GM21786 (cell line): ENCODE results near the gene SLC35G4.
A peak's percentile ranks its signal among the peaks of the same experiment; 100 is the strongest.
"Not testable (repeated sequence)": the region's sequence is repeated elsewhere in the genome, so short reads cannot be mapped to it uniquely, and the experiment has no call there.

Experiments used
- ATAC-seq: cut with Tn5 transposase; IDR thresholded peaks from one replicate; pipeline ENCODE4 v1.9.1; 2021; ENCODE audit not compliant: unreplicated experiment

Gene SLC35G4

DNA sequence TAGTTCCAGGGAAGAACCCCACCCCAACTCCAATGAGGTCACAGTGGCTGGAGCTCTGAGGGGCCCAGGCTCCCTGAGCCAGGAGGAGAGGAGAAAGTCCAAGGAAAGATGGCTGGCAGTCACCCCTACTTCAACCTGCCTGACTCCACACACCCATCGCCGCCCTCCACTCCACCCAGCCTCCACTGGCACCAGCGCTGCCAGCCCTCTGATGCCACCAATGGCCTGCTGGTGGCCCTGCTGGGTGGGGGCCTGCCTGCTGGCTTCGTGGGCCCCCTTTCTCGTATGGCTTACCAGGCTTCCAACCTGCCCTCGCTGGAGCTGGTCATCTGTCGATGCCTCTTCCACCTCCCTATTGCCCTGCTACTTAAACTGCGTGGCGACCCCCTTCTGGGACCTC lies at the start of gene SLC35G4:
Gene SLC35G4 (plus strand): TSS at position 109 of the 400 bp plus-strand sequence. CDS start 0 bp downstream, at position 109.
- ATAC-seq: not testable (repeated sequence)

DNA sequence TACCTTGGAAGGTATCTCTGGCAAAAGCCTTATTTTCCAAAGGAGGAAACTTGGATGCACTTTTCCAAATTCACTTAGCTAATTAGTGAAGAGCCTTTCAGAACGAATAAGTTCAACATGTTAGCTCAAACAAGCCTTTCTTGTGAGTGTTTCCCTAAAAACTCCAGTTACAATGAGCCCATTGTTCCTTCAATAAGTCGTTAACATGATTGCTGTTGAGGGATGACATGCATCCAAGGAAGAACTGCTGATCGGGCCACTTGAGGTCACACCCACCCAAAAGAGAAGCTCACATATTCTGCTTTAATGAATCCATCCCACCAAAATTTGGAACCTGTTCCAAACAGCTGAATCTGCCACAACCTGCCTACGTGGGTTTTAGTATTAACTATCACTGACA lies 48.1 kb upstream of the SLC35G4 start:
- ATAC-seq: no peak

DNA sequence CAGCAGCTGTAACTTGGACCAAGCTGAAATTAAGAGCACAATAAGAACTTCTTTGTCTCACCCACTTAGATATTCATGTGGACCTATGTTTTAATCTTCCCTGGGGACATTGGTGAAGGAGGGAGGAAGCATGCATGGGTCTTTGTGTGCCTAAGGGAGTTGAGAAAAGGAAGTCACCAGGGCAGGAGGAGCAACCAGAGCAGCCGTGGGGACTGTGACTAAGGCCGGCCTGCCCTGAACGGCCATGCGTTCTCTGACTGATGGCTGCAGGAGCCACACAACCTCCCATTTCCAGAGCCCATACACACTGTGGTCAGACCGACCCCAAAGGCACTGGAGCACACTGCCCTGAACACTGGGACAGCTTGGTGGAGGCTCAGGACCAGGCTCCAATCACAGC lies 43.7 kb upstream of the SLC35G4 start:
- no peak for ATAC-seq

DNA sequence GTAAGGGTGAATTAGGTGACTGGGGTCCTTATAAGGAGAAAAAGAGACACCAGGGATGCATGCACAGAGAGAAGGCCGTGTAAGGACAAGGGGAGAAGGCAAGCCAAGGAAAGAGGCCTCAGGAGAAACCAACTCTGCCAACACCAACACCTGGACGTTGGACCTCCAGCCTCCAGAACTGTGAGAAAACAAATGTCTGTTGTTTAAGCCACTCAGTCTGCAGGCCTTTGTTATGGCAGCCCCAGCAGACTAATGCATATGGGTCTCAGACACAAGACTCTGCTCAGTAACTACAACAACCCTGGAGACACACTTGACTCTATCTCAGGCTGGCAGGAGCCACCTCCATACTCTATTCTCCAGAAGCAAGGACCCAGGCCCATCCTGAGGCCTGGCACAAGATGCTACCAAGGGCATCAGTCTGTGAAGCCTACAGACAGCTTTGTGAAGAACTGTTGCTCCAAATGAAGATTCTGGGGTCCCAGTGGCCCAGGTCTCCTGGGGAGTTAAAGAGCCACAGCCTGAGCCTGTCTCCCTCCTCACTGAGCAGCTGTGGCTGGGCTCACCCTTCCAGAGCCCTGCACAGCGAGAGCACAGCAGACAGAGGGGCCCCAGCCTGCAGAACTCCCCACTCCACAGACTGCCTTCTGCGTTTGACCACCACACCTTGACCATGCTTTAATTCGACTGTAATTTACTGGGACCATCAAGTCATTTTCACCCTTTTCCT lies 43.0 kb upstream of the SLC35G4 start:
- ATAC-seq: no peak

DNA sequence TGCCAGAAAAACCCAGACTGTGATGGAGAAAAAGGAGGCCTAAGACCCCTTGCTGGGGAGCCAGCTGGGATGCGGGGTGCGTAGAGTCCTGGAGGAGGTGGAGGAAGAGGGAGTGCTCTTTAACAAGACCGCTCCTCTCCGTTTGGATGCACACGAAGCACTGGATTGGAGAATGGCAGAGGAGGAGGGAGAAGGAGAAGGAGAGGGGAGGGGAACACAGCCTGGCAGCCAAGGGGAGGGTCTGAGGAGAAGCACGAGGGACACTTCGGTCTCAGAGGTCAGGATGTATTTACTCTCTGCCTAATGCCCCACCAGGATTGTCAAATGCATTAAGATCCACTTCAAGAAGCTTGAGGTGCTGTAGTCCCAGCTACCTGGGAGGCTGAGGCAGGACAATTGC lies 42.0 kb upstream of the SLC35G4 start:
- ATAC-seq: no peak

DNA sequence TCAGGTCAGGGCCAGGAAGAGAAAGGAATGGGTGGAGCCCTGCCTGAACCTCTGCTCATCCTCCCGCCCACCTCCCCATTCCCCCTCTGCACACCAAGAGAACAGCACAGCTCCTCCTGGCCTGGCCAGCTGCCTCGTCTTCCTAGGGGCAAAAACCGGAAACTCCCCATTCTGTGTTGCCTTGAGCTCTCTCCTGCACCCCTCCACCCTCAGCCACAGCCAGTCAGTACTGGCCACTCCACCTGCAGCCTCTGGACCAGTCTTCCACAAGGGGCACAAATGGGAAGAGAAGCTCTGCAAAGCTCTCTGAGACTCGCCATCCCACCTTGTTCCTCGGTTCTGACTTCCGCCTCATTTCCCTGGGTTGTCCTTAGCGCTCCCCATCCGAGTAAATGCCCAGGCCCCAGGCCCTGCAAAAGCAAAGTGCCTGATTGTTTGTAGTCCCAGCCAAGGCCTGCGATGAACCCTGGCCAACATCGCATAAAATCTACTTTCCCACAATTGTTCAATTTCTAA lies 39.3 kb upstream of the SLC35G4 start:
- ATAC-seq: no peak

DNA sequence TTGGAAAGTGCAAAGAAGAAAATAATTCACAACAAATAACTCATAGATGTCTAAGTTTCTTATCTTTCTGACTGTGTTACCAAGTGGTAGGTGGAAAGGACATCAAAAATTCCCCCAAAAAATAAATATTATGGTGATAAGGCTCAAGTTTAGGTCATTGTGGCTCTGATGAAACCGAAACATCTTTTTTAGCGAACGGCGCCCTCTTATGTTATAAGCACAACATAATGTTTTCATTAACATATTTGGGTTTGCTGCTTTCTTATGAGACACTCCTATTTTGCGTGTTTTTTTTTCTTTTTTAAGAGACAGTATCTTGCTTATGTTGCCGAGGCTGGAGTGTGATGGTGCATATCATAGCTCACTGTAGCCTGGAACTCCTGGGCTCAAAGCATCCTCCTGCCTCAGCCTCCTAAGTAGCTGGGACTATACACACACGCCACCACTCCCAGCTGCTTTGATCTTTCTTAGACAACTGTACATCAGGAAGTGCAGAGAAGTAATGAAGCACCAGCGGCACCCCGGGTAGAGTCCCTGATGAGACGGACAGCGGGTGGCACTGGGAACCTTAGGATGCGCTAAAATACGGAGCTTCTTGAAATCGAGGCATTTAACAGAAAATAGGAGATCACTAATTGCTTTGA lies 38.5 kb upstream of the SLC35G4 start:
- ATAC-seq: no peak

DNA sequence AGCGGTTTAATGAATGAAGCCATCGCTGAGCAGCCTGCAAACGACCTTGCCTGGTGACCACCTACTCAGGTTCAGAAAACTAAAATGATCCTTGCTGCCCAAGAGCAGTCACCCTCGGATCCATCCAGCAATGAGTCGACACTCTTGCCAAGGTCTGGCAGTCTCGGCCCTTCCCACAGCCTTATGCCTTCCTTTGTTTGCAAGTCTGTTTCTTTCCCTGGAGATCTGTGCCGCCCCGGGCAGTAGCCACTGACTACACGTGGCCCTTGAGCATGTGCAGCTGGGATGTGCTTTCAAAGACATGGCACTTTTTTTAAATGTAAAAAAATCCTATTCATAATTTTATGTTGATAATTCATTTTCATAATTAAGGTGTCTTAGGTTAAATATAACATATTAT lies 37.2 kb upstream of the SLC35G4 start:
- ATAC-seq: no peak

DNA sequence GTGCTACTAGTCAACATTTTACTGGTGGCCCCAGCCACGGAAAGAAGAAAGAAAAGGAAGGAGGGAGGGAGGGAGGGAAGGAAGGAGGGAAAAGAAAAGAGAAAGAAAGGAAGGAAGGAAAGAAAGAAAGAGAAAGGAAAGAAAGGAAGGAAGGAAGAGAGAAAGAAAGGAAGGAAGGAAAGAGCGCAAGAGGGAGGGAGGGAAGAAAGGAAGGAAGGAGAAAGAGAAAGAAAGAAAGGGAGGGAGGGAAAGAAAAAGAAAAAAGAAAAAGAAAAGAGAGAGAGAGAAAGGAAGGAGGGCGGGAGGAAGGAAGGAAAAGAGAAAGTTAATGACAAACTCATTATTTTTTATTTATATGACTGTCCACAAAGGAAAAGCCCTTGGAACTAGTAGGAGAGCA lies 34.9 kb upstream of the SLC35G4 start:
- no peak for ATAC-seq

DNA sequence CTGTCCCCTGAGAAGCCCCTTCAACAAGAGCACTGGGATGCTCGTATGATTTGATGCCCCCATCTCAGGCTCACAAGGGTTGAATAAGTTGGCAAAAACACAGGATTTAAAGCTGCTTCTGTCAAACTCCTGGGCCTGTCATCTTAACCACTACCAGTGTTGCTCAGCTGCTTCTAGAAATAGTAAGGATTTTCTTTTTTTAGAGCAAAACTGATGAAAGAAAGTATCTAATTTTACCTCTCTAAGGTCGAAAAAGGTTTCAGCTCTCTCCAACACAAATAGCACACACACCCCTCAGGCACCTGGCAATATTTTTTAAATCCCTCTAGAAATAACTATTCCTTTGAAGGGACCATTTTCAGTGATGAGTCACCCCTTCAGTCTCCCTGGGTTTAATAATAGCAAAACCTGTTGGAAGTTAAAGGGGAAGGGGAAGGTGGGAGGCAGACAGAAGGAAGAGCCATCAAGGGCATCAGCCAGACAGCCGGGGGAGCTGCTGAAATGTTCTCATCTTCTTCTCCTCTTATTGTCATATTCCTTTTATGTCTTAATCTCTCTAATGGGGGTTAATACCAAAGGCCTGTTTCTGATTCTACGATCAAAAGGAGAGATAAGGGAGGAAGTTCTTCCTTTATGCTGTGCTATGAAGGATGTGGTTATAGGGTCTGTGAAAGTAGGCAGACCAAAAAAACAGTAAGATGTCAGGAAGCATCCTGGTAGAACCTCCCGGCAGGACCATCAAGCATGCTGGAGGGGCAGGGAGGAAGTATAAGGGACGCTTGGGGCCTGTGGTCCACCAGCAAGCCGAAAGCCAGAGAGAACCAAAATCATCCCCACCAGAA lies 31.9 kb upstream of the SLC35G4 start:
- no peak for ATAC-seq

DNA sequence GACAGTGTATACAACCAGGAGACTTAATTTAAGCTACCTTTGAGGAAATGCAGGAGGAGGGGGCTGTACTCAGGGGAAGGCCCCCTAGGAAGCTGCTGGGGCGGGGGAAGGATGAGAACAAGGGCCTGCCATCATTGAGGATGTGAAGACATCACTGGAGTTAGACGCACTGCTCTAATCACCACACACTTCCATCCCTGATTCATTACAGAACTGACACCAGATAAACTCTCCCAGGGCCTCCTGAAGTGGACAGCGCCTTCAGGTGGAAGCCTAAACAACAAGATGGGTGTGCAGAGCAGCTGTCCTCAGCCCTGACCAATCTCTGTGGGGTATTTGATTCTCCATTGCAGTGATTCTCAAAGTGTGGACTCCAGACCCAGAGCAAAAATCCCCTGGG lies 30.6 kb upstream of the SLC35G4 start:
- ATAC-seq: no peak

DNA sequence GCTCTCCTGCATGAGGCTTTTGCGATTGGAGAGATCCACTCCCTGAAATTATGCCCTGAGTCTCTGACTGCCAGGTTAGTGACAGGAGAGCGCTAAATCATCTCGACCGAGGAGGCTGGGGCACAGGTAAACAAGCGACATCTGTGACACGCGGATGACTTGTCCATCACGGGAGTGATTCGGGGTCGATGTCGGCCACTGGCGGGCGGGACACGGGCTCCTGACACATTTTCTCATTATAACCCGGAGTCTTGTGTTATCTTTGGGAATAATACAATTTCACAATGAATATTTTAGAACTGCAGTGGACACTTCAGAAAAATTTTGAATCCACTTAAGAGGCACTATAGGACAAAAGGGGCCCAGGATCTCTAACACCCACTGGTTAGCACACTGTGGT lies 29.5 kb upstream of the SLC35G4 start:
- ATAC-seq: no peak

DNA sequence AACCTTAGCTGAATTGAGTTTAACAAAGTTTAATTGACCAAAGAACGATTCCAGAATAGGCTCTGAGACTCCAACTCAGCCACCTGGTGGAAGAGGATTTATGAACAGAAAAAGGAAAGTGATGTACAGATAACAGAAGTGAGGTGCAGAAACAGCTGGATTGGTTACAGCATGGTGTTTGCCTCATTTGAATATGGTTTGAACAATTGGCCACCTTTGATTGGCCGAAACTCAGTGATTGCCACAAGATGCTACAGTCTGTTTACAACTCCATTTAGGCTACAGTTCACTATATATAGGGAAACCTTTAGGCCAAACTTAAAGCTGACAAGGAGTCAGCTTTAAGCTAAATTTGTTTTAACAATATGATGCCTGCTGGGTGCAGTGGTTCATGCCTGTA lies 28.1 kb upstream of the SLC35G4 start:
- ATAC-seq: peak; percentile 45

DNA sequence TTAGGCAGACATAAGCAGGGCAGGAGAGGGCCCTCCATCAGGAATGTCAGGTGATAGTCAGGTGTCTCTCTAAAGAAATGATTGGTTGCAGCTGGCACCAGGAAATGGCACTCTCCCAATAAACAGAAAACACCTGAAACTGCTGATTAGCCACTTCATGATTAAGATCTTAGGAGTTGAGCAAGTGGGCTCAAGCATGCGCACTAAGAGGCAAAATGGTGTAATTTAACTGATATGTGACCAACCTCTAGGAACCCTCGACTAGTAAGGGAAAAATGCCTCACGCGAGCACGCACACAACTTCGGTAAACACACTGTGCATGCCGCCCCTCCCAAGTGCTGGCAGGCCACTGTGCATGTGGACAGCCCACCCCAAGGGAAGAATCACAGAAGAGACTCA lies 23.8 kb upstream of the SLC35G4 start:
- no peak for ATAC-seq

DNA sequence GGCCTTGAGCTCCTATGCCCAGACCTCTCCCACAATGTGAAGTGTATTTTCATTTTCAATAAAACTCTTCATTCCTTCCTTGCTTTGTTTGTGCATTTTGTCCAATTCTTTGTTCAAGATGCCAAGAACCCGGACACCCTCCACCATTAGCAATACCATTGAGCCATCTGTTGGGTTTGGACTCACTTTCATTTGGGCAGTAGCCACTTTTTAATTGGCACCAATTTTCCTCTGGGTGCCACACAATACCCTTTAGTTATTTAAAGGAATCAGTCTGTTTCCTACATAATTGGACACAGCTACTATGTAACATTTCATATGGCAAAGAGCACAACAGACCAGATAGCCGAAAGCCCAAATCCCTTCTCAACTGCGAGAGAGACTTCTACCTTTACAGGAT lies 22.5 kb upstream of the SLC35G4 start:
- no peak for ATAC-seq

DNA sequence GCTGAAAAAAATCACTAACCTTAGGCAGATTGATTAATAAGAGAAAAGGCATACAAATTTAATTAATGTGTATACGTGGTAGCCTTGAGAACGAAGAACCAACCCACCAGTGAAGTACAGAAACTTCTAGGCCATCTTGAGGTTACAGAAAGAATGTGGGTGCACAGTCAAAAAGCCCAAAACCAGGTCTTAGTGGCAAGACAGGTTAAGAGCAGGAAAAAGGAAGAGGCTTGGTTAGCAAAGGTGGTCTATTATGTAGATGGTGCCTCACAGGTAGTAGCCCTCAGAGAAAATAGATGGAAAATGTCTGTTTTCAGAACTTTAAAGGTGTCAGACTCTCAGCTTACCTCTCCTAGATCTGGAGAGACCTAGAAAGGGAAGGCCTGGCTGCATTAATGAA lies 22.0 kb upstream of the SLC35G4 start:
- no peak for ATAC-seq

DNA sequence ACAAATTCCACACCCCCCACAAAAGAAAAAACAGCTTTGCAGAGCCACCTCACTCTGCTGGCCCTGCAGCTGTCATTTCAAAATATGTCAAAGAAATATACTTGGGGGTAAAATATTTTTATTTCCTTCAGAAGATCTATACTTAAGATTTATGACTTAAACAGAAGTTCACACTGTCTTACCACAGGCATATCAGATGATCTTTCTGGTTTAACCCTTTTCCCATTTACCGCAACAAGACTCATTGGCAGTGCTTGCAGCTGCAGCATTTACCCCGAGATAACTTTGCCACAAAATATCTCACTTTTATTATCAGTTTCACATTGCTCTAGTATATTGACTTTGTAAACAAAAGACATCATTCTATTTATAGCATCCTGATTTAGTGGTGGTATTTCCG lies 21.6 kb upstream of the SLC35G4 start:
- ATAC-seq: no peak

DNA sequence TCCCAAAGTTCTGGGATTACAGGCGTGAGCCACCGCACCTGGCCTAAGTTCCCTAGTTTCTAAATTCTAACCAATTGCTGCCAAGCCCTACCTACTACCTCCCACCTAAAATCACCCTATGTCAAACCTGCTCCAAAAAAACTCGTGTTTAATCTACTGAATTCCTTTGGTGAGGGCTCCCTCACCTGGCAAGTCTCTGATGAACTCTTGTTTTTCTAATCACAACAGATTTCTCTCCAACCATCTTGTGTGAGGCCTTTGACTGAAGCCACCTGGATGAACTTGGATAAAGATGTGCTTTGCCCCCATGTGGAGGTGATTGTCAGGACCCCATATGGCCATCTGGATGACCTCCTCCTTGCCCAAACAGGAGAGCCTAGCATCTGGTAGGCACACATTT lies 17.4 kb upstream of the SLC35G4 start:
- ATAC-seq: no peak

DNA sequence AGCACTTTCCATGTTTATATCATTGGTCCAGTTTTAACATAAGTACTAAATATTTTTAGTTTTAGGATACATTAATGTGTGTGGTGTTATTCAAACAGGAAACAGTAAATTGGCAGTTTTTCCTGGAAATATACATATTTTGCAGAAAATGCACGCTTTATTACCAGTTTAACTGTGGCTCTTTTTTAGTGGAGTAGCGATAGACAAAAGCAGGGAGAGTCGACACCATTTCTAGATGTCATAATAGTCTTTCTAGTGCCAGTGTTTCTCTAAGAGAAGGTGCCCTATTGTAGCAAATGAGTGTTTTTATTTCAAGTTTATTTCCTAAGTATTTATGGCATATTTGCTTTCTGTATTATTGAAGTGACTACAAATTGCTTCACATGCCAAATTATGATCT lies 9.1 kb upstream of the SLC35G4 start:
- ATAC-seq: no peak

DNA sequence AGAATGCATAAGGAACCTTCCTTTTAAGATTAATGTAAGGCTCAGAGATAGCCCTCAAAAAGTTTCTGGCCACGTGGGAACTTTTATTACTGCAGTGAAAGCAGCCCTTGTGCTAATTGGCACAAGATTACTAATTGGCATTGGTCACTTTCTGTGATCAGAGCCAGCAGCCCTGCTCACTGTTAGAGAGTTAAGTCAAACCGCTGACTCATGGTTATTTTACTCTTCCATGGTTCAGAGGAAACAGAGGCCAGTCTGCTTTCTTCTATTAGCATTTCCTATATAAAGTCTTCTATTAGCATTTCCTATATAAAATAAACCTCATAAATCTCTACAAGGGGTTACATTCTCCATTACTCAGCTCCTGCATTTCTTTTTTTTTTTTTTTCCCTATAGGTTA lies 1.5 kb upstream of the SLC35G4 start:
- ATAC-seq: no peak

DNA sequence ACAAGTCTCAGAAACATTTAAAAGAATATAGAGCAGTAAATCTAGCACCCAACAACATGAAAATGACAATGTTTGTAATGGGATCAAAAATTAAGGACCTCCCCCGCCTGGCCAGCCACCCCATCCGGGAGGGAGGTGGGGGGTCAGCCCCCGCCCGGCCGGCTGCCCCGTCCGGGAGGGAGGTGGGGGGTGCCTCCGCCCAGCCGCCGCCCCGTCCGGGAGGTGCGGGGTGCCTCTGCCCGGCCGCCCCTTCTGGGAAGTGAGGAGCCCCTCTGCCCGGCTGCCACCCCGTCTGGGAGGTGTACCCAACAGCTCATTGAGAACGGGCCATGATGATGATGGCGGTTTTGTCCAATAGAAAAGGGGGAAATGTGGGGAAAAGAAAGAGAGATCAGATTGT lies 778 bp upstream of the SLC35G4 start:
- ATAC-seq: not testable (repeated sequence)

DNA sequence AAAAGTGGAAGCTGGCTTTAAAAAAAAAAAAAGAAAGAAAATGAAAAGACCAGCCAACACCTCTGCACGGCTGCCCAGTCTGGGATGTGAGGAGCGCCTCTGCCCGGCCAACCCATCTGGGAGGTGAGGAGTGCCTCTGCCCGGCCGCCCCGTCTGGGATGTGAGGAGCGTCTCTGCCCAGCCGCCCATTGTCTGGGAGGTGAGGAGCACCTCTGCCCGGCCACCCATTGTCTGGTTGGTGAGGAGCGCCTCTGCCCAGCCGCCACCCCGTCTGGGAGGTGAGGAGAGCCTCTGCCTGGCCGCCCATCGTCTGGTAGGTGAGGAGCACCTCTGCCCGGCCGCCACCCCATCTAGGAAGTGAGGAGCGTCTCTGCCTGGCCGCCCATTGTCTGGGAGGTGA lies 3.7 kb downstream of the SLC35G4 start:
- ATAC-seq: not testable (repeated sequence)
